NCI-H748 (cell line): ENCODE data around the gene KRTAP10-1.
"Not testable (repeated sequence)": the region's sequence is repeated elsewhere in the genome, so short reads cannot be mapped to it uniquely, and the experiment has no call there.

Source experiments
- DNase-seq: peaks from one replicate; lab custom pipeline; 2025; ENCODE audit not compliant: unreplicated experiment; lab: John Stamatoyannopoulos, UW

Gene KRTAP10-1

GRCh38 chr21:44539991-44540666 is at the start of gene KRTAP10-1:
KRTAP10-1 (minus strand) TSS chr21:44540195; CDS start chr21:44540150, 45 bp downstream.
- no peak for DNase-seq

GRCh38 chr21:44589094-44589493 is 49.1 kb upstream of the KRTAP10-1 start:
- no peak for DNase-seq

- DNase-seq = no peak
These were observed 45.9 kb upstream of the KRTAP10-1 start for GRCh38 chr21:44585892-44586291.

DNA sequence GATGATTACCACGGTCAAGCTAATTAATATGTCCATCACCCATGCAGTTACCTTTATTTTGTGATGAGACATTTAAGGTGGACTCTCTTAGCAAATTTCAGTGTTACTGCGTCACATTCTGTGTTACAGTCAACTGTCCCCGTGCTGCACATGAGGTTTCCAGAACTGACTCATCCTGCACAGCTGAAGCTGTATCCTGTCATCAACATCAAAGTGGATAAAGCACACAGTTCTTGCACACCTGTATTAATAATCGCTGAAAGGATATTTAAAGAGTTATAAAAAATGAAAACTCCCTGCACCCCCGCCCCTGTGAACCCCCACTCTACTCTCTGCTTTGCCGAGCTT is 43.8 kb upstream of the KRTAP10-1 start:
- peak; percentile 61 for DNase-seq

DNA sequence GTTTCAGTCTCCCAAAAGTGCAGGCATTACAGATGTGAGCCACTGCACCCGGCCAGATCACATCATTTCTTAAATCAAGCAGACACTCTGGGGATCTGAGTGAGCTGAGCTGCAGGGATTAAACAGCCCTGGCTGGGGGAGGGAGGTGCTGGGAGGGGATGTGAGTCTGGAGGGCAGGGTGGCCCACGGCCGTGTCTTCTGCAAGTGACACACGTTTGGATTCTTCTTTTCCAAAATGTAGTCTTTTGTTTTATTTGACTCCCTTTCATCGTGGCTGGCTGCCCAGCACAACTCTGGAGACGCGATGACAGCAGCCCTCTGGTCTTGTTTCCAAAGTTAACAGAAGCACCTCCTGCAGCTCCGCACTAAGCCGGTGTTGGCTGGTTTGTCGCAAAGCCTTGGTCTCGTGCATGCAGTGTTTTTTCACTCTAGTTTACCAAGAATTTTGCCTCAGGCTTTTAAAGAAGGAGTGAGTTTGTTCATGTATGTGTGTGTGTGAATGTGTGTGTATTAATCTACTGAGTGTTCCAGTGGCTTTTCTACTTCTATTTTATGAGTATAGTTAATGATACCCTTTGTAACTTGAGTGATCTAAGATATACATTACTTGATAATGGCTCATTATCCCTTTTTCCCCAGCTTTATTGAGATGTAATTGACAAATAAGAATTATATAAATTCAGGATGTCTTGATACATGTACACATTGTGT is 43.2 kb upstream of the KRTAP10-1 start:
- peak; percentile 61 for DNase-seq

GRCh38 chr21:44582055-44582454 is 42.1 kb upstream of the KRTAP10-1 start:
- DNase-seq = no peak

DNA sequence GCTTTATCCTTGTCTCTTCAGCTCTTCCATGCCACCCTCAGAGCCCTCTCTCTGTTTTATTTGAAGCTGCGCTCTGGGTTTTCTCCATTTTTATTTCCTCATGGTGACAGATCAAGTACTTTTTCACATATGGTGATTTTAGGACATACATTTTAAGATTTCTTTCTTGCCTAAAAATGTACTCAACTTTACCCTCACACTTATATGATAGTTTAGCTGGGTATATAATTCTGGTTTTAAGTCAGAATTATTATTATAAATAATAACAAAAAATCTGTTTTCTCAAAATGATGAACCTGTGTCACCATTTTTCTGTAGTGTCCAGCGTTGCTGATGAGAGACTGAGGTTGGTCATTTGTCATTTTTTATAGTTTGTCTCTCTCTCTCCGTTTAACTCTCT is 41.2 kb upstream of the KRTAP10-1 start:
- DNase-seq = no peak

DNA sequence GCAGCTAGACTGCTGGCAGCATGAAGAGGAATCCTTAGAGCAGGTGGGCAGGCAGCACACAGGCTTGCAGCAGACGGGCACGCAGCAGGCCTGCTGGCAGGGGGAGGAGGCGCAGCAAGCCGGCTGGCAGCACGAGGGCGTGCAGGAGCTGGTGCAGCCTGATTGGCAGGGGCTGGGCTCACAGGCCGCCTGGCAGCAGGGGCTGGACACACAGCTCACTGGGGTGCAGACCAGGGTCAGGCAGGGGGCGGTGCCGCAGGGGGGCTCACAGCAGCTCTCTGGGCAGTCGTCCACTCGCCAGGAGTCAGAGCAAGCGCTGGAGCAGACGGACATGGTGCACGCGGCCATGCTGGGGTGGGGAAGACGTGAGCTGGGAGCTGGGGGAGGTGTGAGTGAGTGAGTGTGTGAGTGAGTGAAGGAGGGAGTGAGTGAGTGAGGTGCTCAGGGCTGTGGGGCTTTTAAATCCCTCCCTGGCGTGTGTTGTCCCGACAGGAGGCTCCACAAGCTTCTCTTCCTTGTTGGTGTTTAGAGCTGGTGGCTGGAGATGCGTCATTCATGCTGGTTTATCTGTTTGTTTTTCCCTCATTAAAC is 40.3 kb upstream of the KRTAP10-1 start, which contains the start of gene KRTAP10-5:
Gene KRTAP10-5, minus strand, starts transcription at position 374 of the 591 bp plus-strand sequence. Its CDS starts 26 bp downstream, at position 348.
- not testable (repeated sequence) for DNase-seq

DNA sequence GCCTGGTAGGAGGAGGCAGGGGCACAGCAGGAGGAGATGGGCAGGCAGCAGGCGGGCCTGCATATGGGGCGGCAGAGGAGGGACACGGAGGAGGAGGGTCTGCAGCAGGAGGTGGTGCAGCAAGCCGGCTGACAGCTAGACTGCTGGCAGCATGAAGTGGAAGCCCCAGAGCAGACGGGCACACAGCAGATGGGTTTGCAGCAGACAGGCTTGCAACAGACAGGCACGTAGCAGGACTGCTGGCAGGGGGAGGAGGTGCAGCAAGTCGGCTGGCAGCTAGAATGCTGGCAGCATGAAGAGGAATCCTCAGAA is 39.8 kb upstream of the KRTAP10-1 start:
- no peak for DNase-seq

DNA sequence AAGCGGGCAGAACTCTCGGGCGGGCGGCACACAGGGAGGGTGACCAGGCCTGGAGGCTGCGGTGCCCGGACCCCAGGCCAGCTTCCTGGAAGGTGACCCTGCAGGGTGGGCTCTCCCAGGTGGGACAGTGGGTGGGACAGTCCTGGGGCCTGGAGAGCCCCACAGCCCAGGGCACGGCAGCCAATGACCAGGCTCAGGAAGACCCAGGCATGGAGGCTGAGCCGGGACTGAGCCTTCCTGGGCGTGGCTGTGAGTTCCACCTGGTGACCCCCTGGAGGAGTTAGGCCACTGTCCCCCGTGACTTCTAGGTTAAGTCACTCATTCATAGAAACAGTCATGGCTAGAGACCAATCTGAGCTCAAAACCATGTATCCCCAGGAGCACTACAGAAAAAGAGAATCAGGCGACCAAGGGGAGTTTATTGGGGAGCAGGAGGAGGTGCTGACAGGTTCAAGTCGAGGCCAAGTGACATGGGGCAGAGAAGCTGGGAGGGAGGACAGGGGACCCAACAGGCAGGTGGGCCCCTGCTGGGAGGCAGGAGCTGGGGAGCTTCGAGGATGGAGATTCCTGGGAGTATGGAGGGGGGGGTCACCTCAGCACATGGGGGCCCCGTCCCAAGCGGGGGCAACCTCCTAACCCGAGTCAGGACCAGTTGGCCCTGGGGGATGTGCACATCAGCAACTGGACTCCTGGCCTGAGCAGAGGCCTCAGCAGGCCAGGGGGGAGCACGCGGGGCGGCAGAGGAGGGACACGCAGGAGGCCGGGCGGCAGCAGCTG is 39.2 kb upstream of the KRTAP10-1 start:
- no peak for DNase-seq

DNA sequence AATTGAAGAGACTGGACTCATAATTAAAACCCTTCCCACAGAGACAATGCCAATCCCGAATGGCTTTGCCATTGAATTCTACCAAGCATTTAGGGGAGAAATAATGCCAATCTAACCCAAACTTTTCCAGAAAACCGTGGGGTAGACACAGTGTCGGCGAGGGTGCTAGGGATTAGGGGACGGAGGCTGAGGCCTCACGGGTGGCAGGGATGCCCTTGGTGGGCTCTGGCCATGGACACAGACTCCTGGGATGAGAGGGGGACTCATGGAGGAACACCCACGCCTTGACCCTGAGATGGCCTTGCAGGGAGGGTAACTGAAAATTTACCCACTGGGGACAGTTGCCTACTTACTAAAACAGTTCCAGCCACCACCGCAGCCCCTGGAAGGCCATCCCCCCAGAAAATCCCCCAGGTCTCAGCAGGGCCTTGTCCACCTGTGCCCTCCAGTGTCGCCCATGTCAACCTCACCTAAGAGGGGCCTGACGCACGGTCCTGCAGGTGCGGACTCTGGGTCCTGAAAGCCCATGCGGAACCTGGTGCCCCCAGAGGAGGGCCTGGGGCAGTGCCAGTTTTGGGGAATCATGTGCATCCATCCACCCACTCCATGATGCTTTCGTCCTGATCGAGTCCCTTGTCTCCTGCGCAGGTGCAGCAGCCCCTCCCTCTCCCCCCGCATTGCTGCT is 38.5 kb upstream of the KRTAP10-1 start:
- DNase-seq = no peak

DNA sequence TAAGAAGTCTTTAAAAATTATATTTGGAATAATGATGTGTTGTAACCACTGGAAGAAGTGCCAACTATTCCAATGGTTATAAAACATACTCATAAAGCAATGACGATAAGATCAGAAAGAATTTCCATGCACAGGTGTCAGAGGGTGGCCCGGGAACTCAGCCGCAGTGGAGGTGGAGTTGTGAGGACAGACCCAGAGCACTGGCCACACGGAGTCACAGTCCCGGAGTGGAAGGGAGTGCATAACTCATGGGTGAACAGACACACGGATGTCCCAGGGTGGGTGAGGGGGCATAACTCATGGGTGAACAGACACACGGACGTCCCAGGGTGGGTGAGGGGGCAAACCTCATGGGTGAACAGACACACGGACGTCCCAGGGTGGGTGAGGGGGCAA is 36.0 kb upstream of the KRTAP10-1 start:
- DNase-seq = no peak

DNA sequence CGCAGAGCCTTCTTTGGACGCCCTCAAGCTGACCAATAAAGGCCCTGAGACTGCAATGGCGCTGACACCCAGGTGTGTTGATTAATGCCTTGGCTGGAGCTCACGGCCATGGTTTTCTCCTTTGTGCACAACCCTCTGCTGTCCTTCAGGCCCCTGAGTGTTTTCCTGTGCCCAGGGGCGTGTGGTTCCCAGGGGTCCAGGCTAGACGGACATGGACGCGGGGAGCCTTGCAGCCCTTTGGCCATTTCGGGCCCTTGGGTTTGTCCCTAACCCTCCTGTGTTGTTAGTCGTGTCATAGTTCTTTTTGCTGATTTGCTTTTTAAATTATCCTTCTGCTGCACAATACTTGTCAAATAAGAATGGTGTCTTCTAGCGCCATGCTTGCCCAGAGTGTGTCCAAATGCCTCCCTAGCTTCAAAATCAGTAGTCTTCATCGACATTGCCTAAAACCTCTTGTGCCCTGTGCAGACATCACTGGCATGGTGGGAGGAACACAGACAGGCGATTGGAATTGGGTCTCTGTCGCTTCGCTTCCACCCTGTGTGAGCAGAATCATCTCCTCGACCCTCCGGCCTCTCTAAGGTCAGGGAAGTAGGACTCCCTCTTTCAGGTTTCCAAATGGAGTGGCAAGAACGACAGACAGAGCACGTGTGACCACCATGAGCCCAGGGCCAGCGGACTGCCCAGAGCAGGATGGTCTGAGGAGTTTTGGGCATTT is 35.5 kb upstream of the KRTAP10-1 start:
- no peak for DNase-seq

- peak; percentile 79 for DNase-seq
These were observed 34.7 kb upstream of the KRTAP10-1 start for GRCh38 chr21:44574457-44575306.

- DNase-seq = not testable (repeated sequence)
These were observed 33.8 kb upstream of the KRTAP10-1 start, which contains the start of gene KRTAP10-4 for GRCh38 chr21:44573630-44574456. KRTAP10-4 (plus strand) TSS chr21:44573729; CDS start chr21:44573759, 30 bp downstream.

GRCh38 chr21:44572959-44573583 is 33.1 kb upstream of the KRTAP10-1 start:
- no peak for DNase-seq

DNA sequence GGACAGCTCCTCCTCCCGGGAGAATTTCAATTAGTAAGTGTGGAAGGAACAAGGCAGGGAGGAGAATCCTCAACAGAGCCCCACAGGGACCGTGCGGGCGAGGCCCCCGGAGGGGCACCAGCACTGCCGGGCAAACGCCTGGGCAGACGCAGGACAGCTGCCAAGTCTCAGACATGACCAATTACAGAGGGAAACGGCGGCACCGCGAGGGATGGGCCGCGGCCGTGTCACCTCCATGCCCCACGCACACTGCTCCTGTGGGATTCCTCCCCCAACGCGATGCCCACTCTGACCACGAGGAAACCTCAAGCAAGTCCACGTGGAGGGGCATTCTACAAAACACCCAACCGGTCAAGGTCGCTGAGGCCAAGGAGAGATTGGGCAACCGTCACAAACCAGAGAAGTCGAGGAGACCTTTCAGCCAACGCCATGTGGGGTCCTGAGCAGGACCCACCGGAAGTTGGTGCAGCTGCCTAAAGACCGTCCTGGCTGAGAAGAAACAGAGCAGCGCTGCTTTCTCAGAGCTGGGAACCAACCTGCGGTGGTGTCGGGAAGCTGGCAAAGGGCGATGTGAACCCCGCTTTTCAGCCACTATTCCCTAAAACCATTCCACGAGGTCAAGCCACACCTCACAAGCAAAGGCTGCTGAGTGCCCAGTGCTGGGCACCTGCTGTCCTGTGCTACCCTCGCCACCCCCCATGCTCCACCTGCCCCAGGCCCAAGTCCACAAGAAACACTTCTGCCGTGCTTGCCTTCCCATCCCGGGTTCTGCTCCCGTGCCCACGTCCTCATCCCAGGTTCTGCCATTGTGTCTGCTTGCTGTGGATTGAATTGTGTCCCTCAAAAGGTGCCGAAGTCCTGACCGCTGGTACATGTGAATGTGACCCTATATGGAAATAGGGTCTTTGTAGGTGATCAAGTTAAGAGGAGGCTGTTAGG is 32.1 kb upstream of the KRTAP10-1 start:
- DNase-seq = no peak
